Stimulated activated naive CD4-positive, alpha-beta T cell treated with Interleukin-2 at 50 U/mL for 16 hours (primary cell): Measurements from ENCODE around the gene SPDEF.

Experiments
- DNase-seq: peaks from one replicate; lab custom pipeline; 2025; lab: John Stamatoyannopoulos, UW

The SPDEF gene

DNA sequence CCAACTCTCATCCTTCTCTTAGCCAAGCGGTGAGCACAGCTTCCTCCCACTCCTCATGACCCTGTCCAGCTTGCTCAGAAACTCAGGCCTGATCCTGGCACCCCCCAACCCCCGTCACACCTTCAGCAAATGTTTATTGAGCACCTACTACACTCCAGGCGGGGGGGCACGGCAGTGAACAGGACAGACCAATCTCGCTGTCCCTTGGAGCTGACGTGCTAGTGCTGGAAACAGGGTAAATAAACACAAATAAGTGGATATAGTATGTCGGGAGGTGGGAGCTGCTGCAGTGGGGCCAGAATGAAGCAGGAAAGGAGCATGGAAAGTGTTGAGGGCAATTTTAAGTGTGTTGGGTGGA, 7.4 kb upstream of the SPDEF start:
- DNase-seq: no peak

DNA sequence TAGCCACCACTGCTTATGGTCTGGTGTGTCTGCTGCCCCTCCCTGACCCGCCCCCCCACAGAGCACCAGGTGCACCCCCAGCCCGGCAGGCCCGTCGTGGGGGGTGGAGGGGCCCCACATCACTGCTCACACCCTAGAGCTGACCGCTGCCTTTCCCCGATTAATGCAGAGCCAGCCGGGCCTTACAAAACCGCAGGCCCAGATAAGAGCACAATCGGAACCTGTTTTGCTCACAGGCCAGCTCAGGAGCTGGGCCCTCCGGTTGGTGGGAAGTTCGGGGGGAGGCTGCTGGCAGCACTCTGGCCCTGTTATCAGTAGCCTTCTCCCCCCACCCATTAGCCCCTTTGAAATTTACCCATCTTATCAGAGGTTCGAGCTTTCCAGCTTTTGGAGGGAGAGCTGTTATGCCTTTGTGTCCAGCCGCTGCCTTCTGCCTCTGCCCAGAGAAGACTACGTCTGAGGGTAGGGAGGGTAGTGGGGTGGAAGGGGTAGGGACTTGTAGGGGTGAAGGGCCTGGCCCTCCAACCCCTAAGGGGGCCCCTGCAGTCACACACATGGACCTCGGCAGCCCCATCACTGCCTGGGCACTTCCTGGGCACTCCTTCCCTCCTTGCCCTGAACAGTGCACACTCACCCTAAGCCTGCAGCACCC, 6.9 kb upstream of the SPDEF start:
- DNase-seq: no peak

DNA sequence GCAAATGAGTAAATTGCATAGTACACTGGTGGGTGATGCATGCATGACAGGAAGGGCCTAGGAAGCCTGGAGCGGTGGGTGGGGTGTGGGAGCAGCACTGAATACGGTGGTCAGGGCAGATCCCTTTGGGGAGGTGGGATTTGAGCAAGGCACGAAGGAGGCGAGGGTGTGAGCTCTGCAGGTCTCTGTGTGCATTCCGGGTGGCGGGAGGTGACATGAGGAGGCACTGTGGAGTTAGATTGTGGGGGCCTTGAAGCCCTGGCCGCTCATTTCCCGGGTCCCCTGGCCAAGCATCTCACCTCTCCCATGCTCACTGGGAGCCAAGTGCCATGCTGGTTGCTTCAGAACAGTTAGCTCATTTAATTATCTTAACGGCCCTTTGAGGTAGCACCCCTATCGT, 6.2 kb upstream of the SPDEF start:
- DNase-seq: no peak

DNA sequence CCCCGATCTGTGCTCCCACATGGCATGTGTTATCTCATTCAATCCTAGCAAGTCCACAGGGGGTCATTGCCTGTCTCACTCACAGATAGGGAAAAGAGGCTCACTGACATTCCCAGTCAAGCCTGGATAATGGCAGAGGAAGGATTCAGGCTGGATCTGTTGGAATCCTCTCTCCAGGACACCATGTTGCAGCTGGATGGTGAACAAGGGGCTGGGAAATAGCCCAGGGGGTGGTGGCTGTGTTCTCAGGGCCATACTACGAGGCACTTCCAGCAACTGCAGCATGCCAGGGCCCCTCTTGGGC, 5.0 kb upstream of the SPDEF start:
- no peak for DNase-seq

DNA sequence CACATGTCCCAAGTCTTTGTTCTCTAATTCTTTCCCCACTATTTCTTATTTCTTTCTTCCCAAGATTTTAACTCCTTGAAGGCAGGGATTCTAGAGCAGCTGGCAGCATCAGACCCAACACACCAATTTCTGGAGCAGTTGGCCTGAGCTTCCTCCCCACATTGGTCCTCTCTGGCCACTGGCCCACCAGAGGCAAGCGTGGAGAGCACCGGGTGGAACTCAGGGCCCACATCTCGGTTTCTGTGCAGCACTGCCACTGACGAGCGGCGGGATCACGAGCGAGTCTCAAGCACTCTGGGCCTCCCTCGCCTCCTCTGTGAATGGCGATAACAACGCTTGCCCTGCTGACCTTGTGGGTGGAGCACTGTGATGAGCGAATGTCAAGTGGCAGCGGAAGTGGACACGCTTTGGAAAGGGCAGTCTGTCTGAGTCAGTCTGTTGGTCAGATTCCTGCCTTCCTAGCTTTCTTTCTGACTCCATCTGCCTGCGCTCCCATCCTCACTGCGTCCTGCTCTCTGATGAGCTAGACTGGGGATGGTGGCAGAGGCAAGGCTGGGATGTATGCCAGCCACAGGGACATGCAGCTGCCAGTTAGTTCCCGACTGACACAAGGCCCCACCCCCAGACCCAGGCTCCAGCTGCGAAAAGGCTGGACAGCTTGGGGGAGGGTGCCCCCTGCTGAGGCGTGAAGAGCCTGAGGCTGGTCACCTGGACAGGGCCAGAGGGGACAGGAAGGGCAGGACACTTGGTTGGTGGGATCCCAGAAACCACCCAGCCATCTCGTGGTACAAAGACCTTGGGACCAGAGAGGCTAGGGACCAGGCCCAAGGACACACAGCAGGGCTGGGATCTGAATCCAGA, 4.5 kb upstream of the SPDEF start:
- no peak for DNase-seq

DNA sequence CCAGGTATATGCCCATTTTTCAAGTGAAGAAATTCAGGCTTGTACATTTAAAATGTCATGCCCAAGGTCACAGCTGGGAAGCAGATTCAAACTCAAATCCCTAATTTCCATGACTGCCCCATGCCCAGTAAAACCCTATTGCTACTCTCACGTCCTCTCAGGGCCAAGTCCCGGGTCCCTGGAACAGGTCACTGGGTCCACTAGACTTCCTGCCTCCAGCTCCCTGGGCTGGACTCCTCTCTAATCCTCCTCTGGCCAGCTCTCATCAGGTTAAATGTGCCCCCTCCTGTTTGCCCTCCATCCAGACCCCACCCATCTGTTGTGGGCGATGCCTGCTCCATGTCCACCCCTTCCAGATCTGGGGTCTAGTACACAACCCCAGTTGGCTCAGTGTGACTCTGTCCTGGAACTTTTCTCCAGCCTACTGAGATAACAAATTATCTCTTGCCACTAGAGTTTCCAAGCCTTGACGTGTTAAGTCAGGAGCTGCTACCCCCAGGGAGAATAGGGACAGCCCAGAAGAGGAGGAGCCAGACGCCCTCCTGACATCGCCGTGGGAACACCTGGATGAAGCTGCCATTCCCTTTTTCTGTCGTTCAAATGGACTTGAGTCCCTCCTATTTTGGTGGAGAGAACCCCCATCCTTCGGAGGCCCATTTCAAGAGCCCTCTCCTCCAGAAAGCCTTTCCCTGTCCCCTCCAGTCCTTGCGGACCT, 3.7 kb upstream of the SPDEF start:
- no peak for DNase-seq

DNA sequence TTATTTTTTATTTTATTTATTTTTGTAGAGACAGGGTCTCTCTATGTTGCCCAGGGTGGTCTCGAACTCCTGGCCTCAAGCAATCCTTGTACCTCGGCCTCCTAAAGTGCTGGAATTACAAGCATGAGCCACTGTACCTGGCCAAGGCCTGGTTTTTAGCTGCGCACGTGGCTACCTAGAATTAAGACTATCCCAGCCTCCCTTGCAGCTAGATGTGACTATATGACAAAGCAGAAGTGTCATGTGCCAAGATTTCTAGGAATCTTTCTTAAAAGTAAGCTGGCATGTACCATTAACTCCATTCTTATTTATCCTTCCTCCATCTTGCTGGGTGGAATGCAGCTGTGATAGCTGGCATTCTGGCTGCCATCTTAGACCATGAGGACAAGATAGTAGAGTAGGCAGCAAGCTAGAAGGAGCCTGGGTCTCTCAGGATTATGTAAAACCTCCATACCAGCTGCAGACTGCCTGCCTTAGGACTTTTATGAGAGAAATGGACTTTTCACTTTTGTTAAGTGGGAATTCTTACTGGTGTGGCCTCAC, 2.1 kb upstream of the SPDEF start:
- no peak for DNase-seq

DNA sequence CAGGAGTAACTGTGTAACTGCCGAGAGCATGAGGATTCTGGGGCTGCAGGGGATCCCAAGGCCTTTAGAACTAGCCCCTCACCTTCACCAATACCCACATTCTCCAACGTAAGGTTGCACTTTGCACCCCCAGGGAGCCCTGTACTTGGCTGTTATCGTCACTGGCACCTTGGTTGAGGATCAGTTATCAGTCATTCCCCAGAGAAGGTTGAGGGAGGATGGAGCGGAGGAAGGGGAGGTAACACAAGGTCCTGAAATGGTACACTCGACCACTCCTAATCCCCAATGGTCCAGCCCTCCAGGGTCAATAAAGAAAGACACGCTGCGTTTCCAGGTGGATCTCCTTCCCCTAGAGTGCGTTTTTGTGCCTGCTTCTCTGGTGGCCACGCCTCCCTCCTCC, 1.1 kb upstream of the SPDEF start:
- no peak for DNase-seq

DNA sequence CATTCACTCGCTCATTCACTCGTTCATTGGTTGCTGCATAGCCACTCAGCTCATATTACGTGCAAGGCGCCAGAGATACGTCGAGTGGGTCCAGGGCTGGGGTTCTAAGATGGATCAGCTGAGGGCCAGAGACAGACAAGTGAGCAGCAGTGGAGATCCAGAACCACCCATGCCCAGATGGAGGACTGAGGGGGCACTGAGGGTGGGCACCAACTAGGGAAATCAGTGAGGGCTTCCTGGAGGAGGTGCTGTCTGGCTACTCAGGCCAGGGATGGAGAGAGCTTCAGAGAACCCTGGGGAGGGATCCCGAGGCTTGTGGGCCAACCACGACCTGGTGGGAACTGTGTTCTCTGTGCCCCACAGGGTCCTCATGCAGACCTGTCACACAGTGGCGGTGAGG, 364 bp upstream of the SPDEF start:
- no peak for DNase-seq

DNA sequence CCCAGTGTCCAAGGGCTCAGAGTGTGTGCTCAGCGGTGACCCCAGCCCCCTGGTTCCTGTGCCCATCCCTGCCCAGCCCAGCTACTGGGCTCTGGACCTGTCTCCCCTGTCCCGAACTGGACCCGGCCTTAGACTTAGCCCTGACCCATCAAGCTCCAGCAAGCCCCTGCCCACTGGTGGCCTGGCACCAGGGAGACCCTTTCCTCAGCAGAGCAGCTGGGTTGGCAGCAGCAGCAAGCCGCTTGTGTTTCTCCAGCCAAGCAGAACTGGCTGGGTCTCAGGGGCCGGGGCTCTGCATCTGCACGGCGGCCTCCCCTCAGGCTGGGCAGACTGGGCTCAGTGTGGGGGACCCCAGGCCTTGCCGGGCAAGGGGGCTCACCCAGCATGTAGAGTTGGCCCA, 801 bp downstream of the SPDEF start:
- DNase-seq: no peak

DNA sequence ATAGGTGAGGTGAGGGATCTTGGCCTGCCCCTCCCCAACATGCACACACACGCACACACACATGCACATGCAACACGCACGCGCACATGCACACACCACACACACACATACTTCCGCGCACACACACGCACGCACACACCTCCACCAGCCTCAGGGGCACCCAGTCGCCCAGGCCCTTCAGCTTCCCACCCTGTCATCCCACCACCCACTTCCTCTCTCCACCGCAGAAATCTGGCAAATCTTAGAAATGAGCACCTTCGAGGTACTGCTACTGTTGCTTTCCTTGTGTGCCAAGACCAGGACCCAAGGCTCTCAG, 1.2 kb downstream of the SPDEF start:
- no peak for DNase-seq

DNA sequence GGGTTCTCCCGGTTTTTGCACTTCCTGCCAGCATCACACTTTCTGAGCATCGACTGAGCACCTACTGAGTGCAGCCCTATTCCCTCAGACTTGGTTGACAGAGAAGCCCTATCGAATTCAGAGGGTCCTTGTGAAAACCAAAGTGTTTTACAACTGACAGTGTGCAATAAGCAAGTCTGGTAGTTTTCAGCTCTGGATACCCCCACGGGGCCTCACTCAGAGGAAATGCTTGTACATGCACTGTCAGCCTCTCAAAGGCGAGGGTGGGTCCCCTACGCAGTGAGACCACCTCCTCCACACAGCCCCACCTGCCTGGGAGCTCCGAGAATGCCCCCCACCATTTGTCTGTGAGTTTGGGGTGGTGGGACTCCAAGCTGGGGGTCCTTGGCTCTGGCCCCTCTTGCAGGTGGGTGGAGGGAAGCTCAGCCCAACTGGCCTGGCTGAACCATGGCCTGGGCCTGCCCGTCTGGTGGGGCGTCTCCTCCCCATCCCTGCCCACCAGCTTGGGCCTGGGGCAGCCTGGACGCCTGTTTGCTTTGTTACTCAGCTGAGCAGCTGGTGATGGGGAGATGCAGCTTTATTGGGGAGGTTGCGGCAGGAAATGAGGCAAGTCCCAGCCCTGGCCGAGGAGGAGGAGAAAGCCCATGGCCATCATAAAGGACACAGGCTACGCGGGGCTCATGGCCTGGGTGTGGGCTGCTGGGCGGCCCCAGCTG, 1.7 kb downstream of the SPDEF start:
- no peak for DNase-seq

DNA sequence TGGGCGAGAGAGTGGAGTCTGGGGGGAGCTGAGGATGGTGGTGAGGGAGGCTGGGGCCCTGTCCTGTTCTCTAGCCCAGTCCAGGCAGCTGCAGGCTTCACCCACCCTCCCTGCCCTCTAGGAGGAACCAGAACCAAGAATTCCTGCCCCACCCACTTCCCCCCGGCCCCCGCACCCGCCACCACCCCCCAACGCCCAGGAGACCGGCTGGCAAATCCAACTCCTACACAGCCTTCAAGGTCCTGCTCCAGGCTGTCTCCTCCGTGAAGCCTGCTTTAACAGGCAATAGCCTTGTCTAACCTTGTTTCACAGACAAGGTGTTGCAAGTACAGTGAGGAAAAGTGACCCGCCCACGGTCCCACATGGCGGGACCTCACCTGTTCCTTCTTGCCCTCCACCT, 2.4 kb downstream of the SPDEF start:
- no peak for DNase-seq

DNA sequence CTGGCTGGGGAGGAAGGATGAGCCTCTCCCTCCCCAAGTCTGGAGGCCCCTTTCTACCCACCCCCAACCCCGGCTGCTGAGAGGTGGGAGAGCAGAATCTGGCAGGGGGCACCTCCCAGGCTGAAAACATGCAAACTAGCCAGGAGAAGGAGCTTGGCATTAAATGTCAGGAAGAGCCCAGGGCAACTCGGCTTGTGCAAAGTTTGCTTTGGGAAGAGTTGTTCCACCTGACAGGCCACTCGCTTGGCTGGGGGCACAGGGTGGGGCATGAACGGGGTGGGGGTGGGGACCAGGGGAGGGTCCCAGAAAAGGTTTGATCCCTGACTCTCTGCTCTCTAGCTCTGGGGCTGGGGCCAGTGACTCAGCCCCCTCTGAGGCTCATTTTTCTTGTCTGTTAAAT, 3.0 kb downstream of the SPDEF start:
- no peak for DNase-seq

DNA sequence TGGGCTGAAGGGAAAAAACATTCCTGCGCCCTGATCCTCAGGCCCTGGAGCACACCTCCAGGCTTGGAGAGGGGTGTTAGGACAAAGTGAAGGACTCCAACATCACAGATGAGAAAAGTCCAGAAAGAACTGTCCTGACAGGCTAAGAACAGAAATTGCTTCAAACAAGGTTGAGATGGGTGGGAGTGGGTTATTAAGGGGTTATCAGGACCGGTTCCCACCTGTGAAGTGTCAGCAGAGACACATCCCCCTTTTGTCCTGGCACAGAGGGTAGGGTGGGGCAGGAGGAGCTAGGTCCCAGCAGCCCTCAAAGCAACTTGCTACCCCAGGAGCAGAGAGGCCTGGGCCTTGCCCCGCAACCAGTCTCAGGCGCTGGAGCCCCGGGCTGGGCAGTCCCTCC, 3.5 kb downstream of the SPDEF start:
- DNase-seq: no peak

DNA sequence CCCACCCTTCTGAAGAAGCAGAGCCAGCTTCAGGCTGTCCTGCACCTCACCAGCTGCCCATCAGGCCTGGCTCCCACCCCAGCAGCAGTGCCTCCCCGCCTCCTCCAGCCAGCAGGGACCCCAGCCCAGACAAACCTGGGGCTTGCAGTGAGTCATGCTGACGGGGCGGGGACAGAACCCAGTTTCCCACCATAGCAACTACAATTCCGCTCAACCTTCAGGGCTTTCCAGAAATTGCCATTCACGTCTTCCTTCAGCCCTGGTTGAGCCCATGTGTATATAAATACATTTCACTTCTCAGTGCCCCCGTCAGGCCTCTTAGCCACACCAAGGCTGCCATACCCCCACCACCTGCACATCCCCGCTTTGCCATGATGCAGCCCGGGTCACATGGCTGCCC, 4.4 kb downstream of the SPDEF start:
- no peak for DNase-seq

DNA sequence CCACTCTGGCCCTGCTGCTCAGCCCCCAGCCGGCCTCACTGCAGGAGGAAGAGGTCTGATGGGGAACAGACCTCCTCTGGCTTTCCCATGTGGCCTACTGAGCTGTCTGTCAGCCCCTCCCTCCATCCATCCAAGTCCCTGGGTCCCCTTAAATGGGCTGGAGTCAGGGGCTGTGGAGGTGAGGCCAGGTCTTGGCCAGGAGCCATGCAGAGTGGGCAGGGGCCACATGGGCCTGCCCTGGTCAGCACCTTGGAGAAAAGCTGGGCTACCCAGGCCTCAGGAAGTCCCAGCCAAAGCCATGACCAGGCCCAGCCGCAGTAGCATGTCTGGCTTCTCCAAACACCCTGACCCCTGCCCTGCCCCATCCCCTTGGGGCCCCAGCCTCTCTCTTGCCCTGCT, 6.3 kb downstream of the SPDEF start:
- no peak for DNase-seq

DNA sequence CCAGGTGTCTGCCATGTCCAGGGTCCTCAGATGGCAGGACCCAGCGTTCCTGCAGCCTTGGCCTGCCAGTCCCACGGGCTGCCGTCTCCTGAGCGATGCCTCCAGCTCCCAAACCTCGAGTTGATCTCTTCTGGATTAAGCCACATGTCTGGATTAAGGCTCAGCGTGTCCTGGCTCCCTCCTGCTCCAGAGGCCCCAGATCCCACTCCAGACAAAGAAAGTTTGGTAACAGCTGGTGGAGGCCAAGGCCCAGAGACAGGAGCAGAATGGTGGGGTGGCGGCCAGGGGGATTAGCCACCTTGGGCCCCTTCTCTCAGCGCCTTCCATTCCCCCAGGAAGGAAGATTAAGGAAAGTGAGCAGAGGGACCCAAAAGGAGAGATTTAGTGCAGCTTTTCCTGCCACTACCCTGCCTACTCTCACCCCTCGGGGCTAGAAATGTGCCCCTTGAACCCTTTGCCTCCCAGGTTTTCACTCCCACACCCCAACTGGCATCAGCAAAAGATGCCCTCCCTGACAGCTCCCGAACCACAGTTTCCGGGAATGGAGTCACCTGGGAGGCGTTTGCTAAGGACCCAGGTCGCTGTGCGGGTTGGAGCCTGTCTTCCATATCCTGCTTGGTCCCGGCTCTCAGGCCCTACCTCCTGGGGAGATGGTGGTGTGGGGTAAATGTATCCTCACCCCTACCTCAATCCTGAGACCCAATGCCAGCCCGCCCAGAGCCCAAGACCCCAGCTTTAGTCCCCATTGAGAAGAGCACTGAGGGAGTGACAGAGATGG, 6.9 kb downstream of the SPDEF start:
- DNase-seq: no peak

DNA sequence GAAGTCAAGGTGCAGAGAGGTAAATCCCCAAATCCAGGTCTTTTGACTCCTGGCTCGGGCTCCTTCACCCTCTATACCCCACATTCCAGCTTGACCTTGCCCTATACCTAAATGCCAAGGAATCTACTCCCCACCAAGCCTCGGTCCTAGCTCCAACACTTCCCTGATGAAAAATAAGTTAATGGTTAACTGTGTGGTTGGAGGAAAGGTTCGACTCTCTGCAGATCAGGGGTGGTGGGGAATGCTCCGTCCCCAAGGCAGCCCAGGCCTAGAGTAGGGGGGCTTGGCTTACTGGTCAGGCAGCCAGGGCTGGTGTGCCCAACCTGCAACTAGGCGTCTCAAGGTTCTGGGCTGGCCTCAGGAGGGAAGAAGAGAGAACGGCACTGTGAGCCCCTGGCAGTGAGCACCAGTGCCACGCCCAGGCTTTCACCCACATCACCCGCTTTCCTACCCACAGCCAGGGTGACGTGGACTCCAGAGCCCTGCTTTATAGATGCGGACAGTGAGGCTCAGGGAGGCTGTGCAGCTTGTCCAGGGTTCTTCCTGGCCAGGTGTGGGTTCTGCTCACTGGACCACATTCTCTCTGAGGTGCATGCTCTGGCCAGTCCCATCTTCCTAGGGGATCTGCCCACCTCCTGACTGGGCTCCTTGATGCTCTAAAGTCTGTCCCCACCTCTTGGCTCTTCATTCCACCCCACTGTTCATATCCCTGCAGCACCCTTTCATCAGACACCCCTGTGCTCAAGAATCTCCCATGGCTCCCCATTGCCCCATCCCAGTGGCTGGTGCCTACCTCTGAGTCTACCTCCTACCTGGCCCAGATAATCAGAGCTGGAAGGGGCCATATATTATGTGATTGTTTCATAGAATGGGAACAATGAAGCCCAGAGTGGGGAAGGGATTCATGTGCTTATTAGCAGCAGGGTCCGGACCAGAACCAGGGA, 8.2 kb downstream of the SPDEF start:
- no peak for DNase-seq

DNA sequence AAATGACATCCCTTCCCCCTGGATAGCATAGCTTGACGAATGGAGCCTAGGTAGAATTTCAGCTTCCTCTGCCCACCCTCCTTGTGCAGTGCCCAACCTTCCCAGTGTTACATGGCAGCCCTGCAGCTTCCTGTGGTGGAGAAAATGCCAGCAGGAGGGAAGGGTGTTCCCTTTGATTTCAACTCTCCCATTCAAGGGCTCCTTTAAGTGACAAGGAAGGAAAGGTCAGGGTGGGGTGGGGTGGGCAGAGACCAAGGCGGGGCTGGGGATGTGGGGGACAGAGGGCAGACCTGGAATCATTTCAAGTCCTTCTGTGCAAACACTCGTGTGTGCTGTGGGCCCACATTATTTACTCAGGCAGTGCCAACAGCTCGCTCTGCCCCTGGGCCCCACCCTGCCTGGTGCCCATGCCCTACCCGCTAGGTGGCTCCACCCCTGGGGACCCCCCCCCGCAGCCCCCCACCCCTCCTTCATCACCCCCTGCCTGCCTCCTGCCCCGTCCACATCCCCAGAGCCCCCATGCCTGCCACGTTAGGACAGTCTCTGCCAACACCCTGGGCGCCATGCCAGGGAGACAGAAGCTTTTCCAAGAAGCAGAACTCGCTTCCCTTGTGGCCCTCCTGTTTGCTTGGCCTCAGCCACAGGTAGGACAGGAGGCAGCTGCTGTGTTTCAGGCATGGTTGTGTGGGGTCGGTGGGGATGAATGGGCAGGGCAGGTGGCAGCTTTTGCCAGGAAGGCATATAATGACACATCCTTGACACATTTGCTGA, 9.4 kb downstream of the SPDEF start:
- DNase-seq: no peak
